T1000 (cell line): Measurements from ENCODE around the gene NDUFV3.
"Not testable (repeated sequence)": the region's sequence is repeated elsewhere in the genome, so short reads cannot be mapped to it uniquely, and the experiment has no call there.

Experiments
- DNase-seq: peaks from one replicate; lab custom pipeline; 2025; ENCODE audit warnings: mixed read lengths; lab: John Stamatoyannopoulos, UW

The NDUFV3 gene

GRCh38 chr21:42892931-42893755, at the start of gene NDUFV3:
Gene NDUFV3 (plus strand): TSS chr21:42893309. CDS start chr21:42893334, 25 bp downstream.
- DNase-seq = peak; percentile 97

- DNase-seq = no peak
These were observed 48.5 kb upstream of the NDUFV3 start for GRCh38 chr21:42844411-42845113.

- DNase-seq = no peak
These were observed 47.7 kb upstream of the NDUFV3 start for GRCh38 chr21:42845296-42845965.

- no peak for DNase-seq
These were observed 46.9 kb upstream of the NDUFV3 start for GRCh38 chr21:42846221-42846620.

GRCh38 chr21:42847051-42847707, 45.9 kb upstream of the NDUFV3 start:
- no peak for DNase-seq

- DNase-seq = no peak
These were observed 45.4 kb upstream of the NDUFV3 start for GRCh38 chr21:42847726-42848125.

GRCh38 chr21:42848144-42848931, 44.8 kb upstream of the NDUFV3 start:
- DNase-seq = not testable (repeated sequence)

- DNase-seq = no peak
These were observed 44.0 kb upstream of the NDUFV3 start for GRCh38 chr21:42848932-42849758.

- no peak for DNase-seq
These were observed 43.2 kb upstream of the NDUFV3 start for GRCh38 chr21:42849759-42850412.

- no peak for DNase-seq
These were observed 42.6 kb upstream of the NDUFV3 start for GRCh38 chr21:42850463-42850862.

- no peak for DNase-seq
These were observed 42.2 kb upstream of the NDUFV3 start for GRCh38 chr21:42850866-42851391.

- no peak for DNase-seq
These were observed 41.1 kb upstream of the NDUFV3 start for GRCh38 chr21:42851812-42852665.

- DNase-seq = no peak
These were observed 40.1 kb upstream of the NDUFV3 start for GRCh38 chr21:42852925-42853570.

- DNase-seq = no peak
These were observed 39.5 kb upstream of the NDUFV3 start for GRCh38 chr21:42853621-42854020.

- no peak for DNase-seq
These were observed 38.7 kb upstream of the NDUFV3 start for GRCh38 chr21:42854246-42855010.

GRCh38 chr21:42855171-42855936, 37.8 kb upstream of the NDUFV3 start:
- no peak for DNase-seq

GRCh38 chr21:42855937-42856335, 37.2 kb upstream of the NDUFV3 start:
- no peak for DNase-seq
